PFSK-1 (cell line): ENCODE measurements around the gene PFN2.

Experiments
- FOXP2 ChIP-seq: optimal IDR thresholded peaks from 2 replicates; pipeline ENCODE3; 2011; ENCODE audit warnings: borderline replicate concordance, control low read depth, inconsistent platforms; ENCODE audit not compliant: insufficient read depth; ENCODE audit errors: extremely low read length, extremely low read depth
- POLR2AphosphoS5 ChIP-seq: IDR thresholded peaks from 2 replicates; pipeline ENCODE4 v1.6.1; 2012; ENCODE audit warnings: low read depth, mild to moderate bottlenecking, control low read depth, low read length, moderate library complexity
- SIN3A ChIP-seq: IDR thresholded peaks from 2 replicates; pipeline ENCODE4 v1.6.1; 2012; ENCODE audit warnings: mild to moderate bottlenecking, low read length, moderate library complexity, borderline replicate concordance; ENCODE audit not compliant: insufficient read depth
- TAF1 ChIP-seq: IDR thresholded peaks from 2 replicates; pipeline ENCODE4 v1.6.1; 2012; ENCODE audit warnings: low read length, control low read depth, borderline replicate concordance; ENCODE audit not compliant: insufficient read depth
- TF ChIP-seq, protein P1 (sequence below), 2 experiments: IDR thresholded peaks; 2 replicates each; pipeline versions ENCODE4 v1.6.1 to v1.8.0; 2011 to 2012; ENCODE audit warnings: low read depth in 2 of 2, low read length in 2 of 2, control low read depth in 1 of 2, inconsistent platforms in 1 of 2, mild to moderate bottlenecking in 1 of 2, moderate library complexity in 1 of 2; ENCODE audit not compliant: insufficient read depth in 1 of 2

The PFN2 gene

DNA sequence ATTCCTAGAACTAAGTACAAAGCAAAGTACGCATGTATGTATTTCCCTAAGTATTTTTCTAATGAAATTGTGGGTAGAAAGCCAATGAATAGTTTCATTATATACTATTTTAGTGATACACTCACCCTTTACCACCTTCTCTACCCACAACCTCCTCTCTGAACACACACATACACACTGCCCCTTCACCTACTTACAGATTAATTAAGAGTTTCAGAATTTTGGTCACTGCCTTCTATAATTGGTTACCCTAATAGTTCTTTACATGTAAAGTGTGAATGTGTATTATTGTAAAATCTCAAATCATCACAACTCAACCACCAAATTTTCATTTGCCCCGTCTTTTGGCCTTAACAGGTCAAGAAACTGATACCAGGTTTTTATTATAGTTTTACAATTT lies 7.2 kb downstream of the PFN2 start:
- TF ChIP-seq POLR2AphosphoS5 (no peak), TAF1 (no peak), FOXP2 (no peak), SIN3A (no peak)
- TF ChIP-seq, protein P1, sequence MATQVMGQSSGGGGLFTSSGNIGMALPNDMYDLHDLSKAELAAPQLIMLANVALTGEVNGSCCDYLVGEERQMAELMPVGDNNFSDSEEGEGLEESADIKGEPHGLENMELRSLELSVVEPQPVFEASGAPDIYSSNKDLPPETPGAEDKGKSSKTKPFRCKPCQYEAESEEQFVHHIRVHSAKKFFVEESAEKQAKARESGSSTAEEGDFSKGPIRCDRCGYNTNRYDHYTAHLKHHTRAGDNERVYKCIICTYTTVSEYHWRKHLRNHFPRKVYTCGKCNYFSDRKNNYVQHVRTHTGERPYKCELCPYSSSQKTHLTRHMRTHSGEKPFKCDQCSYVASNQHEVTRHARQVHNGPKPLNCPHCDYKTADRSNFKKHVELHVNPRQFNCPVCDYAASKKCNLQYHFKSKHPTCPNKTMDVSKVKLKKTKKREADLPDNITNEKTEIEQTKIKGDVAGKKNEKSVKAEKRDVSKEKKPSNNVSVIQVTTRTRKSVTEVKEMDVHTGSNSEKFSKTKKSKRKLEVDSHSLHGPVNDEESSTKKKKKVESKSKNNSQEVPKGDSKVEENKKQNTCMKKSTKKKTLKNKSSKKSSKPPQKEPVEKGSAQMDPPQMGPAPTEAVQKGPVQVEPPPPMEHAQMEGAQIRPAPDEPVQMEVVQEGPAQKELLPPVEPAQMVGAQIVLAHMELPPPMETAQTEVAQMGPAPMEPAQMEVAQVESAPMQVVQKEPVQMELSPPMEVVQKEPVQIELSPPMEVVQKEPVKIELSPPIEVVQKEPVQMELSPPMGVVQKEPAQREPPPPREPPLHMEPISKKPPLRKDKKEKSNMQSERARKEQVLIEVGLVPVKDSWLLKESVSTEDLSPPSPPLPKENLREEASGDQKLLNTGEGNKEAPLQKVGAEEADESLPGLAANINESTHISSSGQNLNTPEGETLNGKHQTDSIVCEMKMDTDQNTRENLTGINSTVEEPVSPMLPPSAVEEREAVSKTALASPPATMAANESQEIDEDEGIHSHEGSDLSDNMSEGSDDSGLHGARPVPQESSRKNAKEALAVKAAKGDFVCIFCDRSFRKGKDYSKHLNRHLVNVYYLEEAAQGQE (IDR thresholded peaks at IDR 0.05; ENCODE audit: insufficient read depth in 1 of 2, low read depth in 2 of 2, low read length in 2 of 2) = no peak

DNA sequence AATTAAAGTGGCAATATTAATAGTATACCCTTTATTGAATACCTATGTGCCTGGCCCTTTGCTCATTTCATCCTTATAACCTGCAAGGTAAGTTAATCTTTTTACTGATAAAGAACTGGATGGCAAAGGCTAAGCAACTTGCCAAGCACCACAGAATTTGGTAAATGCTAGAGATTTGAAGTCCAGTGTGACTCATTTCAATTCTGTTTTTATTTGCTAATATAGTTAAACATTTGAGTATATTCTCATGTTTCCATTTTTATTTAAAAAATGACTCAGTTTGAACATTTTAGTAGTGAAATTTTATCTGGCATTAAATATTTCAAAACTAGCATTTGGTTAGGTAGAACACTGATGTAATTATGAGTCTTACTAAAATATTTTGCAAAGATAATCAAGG lies 11.3 kb downstream of the PFN2 start:
- TF ChIP-seq FOXP2 = no peak
- TF ChIP-seq, protein P1 (IDR thresholded peaks at IDR 0.05; ENCODE audit: insufficient read depth in 1 of 2, low read depth in 2 of 2, low read length in 2 of 2) = no peak
- no peak for TF ChIP-seq TAF1
- no peak for TF ChIP-seq POLR2AphosphoS5
- no peak for TF ChIP-seq SIN3A

DNA sequence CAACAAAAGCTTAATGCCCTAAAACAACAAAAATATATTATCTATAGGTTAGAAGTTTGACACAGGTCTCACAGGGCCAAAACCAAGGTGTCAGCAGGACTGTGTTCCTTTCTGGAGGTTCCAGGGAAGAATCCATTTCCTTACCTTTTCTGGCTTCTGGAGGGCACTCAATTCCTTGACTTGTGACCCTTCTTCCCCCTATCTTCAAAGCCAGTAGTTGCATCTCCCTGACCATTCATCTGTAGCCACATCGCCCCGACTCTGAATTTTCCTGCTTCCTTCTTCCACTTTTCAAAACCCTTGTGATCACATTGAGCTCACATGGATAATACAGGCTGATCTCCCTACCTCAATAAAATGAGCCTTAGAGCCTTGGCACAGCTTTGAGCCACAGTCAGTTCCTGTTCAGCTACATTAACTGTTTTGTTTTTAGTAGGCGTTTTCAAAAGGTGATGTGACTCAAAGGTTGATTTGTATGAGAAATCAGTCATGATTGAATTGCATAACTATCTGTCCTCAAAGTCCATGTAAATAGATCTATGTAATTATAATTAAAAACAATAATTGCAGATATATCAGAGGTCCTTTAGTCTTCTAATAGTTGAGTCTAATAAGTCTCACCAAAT lies 12.4 kb downstream of the PFN2 start:
- TF ChIP-seq TAF1 = no peak
- TF ChIP-seq FOXP2 = no peak
- TF ChIP-seq POLR2AphosphoS5 = no peak
- no peak for TF ChIP-seq SIN3A
- TF ChIP-seq, protein P1 (IDR thresholded peaks at IDR 0.05; ENCODE audit: insufficient read depth in 1 of 2, low read depth in 2 of 2, low read length in 2 of 2) = no peak

DNA sequence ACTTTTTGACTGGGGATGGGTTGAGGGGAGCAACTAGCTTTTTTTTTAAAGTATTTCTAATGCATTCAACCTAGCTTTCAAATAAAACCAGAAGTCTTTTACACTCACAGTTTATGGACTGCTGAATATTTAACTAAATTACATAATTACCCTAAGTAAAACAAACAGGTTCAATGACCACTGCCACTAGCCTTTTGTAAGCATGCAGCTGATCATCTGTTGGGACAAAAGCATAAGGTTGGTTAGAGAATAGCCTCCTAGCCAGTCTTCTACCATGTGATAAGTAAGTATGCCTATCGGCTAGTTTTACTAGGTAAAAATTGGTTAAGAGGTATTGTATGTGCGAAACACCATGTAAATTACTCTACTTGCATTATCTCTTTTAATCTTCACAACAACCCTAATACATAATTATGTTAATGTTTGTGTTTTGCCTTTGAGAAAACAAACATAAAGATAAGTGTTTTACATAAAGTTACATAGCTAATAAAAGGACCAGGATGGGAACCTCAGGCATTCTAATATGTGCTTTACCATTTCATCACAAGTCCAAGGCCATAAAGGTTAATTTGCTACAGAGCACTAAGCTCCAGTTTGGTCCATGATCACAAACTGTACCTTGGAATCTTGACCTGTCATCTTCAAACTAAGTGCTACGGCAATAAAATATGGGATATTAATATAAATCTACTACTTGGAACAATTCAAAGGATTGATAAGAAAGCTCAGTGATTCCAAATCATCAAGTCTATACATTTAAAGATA lies 13.2 kb downstream of the PFN2 start:
- no peak for TF ChIP-seq TAF1
- TF ChIP-seq, protein P1 (IDR thresholded peaks at IDR 0.05; ENCODE audit: insufficient read depth in 1 of 2, low read depth in 2 of 2, low read length in 2 of 2) = no peak
- no peak for TF ChIP-seq POLR2AphosphoS5
- TF ChIP-seq SIN3A = no peak
- TF ChIP-seq FOXP2 = no peak
